Measurements from ENCODE around the gene CCDC187. TPM values are rescaled to one million over a fixed set of nuclear protein-coding genes. Genes with fewer than 3 reads are reported as not detected.

The CCDC187 gene
- total RNA-seq, 1 donor from 2014 or later: 0.69 TPM

DNA sequence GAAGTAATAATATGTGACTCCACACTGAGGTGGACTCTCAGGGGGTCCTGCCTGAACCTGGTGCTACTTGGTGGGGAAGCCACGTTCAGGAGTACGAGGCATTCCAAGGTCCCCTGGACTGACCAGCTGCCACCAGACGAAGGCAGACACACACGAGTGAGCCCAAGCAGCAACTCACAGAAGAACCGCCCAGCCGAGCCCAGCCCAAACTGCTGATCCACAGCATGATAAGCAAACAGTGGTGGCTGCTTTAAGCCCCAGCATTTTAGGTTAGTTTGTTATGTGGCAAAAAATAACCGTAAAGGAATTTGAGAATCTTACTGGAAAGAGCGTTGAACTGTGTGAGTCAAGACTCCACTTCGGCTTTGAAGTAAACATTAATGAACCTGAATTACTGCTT, 90.2 kb downstream of the CCDC187 start:
- H3K27ac Mint-ChIP-seq: no peak overlapping the region
- DNase-seq: no peak
- ChIA-PET CTCF (no interaction called here), POLR2A (no interaction called here)
- H3K9me3 Mint-ChIP-seq: no peaks in the 10 kb centered on the region
- no peak for TF ChIP-seq CTCF (IDR thresholded peaks at IDR 0.05)
- H3K27me3 Mint-ChIP-seq: no peaks in the 10 kb centered on the region
- H3K4me3 Mint-ChIP-seq: no peak overlapping the region
- H3K4me1 Mint-ChIP-seq: peaks cover 19% of the 10 kb centered on the region
- ATAC-seq (ENCODE audit: low read depth): no peak
- intact Hi-C loops (cut with micrococcal nuclease): no loop called here
- peaks cover 89% of the 10 kb centered on the region for H3K36me3 Mint-ChIP-seq (ENCODE audit: low read depth)

GRCh38 chr9:136212345-136212950, 91.4 kb downstream of the CCDC187 start:
- TF ChIP-seq CTCF (IDR thresholded peaks at IDR 0.05): no peak
- ChIA-PET CTCF (no interaction called here), POLR2A (interaction anchor here (1.3 kb wide), 1 partner anchor 27 kb away, joined by 3 read pairs; no protein-coding TSS in a partner anchor)
- no peaks in the 10 kb centered on the region for H3K9me3 Mint-ChIP-seq
- H3K4me1 Mint-ChIP-seq: peaks cover 19% of the 10 kb centered on the region
- DNase-seq (no peak), ATAC-seq (ENCODE audit: low read depth) (no peak)
- no peaks in the 10 kb centered on the region for H3K27me3 Mint-ChIP-seq
- no peak overlapping the region for H3K27ac Mint-ChIP-seq
- peaks cover 86% of the 10 kb centered on the region for H3K36me3 Mint-ChIP-seq (ENCODE audit: low read depth)
- intact Hi-C loops (cut with micrococcal nuclease): no loop called here
- H3K4me3 Mint-ChIP-seq: no peak overlapping the region

DNA sequence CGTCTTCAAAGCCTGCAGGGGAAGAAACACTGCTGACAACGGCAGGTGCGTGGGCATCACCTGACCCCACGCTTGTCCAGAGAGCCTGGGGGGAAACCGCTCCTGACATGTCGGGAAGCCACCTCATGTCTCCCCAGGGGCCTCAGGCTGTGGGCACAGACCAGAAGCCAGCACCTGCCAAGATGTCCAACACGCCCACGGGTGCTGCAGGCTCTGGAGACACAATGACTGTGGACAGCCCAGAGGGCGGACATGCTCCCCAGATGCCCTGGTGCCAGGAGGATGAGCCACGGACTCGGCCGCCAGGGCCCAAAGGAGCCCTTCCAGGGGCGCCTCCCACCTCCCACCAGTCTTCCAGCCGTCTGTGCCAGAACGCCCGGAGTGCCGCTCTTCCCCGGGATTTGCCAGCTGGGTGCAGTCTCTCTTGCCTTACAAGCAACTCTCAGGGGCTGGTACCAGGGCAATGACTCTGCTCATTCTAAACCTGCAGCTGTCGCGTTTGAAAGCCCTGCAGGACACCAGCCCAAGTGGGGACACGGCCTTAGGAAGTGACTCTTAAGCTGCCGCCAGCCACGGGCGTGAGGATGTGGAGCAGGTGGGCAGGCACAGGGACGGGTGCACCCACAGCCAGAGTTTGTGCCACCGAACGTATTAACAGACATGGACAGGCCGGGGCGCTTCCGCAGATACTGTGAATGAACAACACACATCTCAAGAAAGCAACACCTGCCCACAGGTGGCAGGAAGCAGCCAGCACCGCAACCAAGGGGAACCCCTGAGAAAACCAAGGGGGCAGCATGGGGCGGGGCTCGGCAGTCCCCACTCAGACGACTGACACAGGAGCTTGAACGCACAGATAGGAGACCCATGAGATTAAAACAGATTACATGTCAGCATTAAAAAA, 92.2 kb downstream of the CCDC187 start:
- TF ChIP-seq CTCF (IDR thresholded peaks at IDR 0.05): no peak
- intact Hi-C loops (cut with micrococcal nuclease): no loop called here
- H3K36me3 Mint-ChIP-seq (ENCODE audit: low read depth): peaks cover 88% of the 10 kb centered on the region
- H3K27ac Mint-ChIP-seq: no peak overlapping the region
- no peak for DNase-seq
- peaks cover 24% of the 10 kb centered on the region for H3K4me1 Mint-ChIP-seq
- H3K4me3 Mint-ChIP-seq: no peak overlapping the region
- H3K9me3 Mint-ChIP-seq: no peaks in the 10 kb centered on the region
- no peaks in the 10 kb centered on the region for H3K27me3 Mint-ChIP-seq
- POLR2A ChIA-PET: interaction anchor here (1.3 to 1.4 kb wide), 2 partner anchors 13 to 28 kb away, joined by 3 to 4 read pairs; no protein-coding TSS in a partner anchor
- peak; percentile 14 for ATAC-seq (ENCODE audit: low read depth)
- CTCF ChIA-PET: no interaction called here

DNA sequence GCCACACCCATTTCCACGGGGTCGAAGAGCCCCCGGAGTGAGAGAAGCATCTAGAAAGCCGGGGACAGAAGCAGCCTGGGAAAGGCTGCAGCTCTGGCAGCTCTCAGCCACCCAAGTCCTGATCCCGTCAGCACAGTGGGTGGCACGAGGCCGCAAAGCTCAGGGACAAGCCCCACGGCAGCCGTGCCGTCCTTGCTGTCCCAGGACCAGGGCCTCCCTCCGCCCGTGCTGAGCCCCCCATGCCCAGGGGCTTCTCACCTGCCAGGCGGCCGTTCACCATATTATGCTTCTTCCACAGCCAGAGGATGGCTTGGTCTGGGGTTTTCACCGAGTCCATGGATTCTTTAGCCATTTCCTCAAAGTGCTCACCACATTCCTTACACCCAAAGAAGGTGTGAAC, 92.9 kb downstream of the CCDC187 start:
- peaks cover 25% of the 10 kb centered on the region for H3K4me1 Mint-ChIP-seq
- H3K27me3 Mint-ChIP-seq: no peaks in the 10 kb centered on the region

More for the DNA sequence above, 92.9 kb downstream of the CCDC187 start:
- TF ChIP-seq CTCF (IDR thresholded peaks at IDR 0.05): no peak
- DNase-seq: no peak
- Mint-ChIP-seq H3K4me3 (no peak overlapping the region), H3K27ac (no peak overlapping the region), H3K9me3 (no peaks in the 10 kb centered on the region), H3K36me3 (ENCODE audit: low read depth) (peaks cover 91% of the 10 kb centered on the region)
- ChIA-PET CTCF (no interaction called here), POLR2A (interaction anchor here (1.4 kb wide), 1 partner anchor 14 kb away, joined by 4 read pairs; no protein-coding TSS in a partner anchor)
- intact Hi-C loops (cut with micrococcal nuclease): no loop called here
- no peak for ATAC-seq (ENCODE audit: low read depth)

Data from activated B cell treated with CpG ODN at 0.5 μM for 24 hours (primary cell).